Stimulated activated CD4-positive, alpha-beta T cell treated with anti-CD3 and anti-CD28 coated beads, Interleukin-4, amount 100 ng/mL, for 1 hour (primary cell): Measurements from ENCODE around the gene MAU2.

ENCODE experiments used
- DNase-seq: peaks from one replicate; pipeline ENCODE4 v3.0.0-alpha.2; 2020

The MAU2 gene

GRCh38 chr19:19320361-19321140 lies at the start of gene MAU2, which contains the start of gene SUGP1:
Gene MAU2 (plus strand): TSS chr19:19320829. CDS start chr19:19320860, 31 bp downstream.
Gene SUGP1 (minus strand): TSS chr19:19320509. CDS start chr19:19320496, 13 bp downstream.
- DNase-seq, result peak; percentile 88

GRCh38 chr19:19271828-19272599 lies 48.6 kb upstream of the MAU2 start:
- DNase-seq, result no peak

GRCh38 chr19:19274146-19274545 lies 46.5 kb upstream of the MAU2 start:
- DNase-seq, result no peak

GRCh38 chr19:19274716-19275565 lies 45.7 kb upstream of the MAU2 start:
- no peak for DNase-seq

- no peak for DNase-seq
These were observed 44.2 kb upstream of the MAU2 start for GRCh38 chr19:19276386-19276785.

- no peak for DNase-seq
These were observed 43.8 kb upstream of the MAU2 start for GRCh38 chr19:19276851-19277250.

GRCh38 chr19:19278315-19278714 lies 42.3 kb upstream of the MAU2 start:
- DNase-seq, result no peak

- DNase-seq, result no peak
These were observed 41.5 kb upstream of the MAU2 start for GRCh38 chr19:19279062-19279612.

GRCh38 chr19:19279853-19280252 lies 40.8 kb upstream of the MAU2 start:
- no peak for DNase-seq

- DNase-seq, result no peak
These were observed 40.1 kb upstream of the MAU2 start for GRCh38 chr19:19280561-19280960.

GRCh38 chr19:19285686-19286085 lies 34.9 kb upstream of the MAU2 start:
- DNase-seq, result no peak

- no peak for DNase-seq
These were observed 28.0 kb upstream of the MAU2 start for GRCh38 chr19:19292607-19293006.

GRCh38 chr19:19294914-19295313 lies 25.7 kb upstream of the MAU2 start:
- no peak for DNase-seq

- DNase-seq, result no peak
These were observed 23.5 kb upstream of the MAU2 start for GRCh38 chr19:19296953-19297689.

- DNase-seq, result no peak
These were observed 22.9 kb upstream of the MAU2 start for GRCh38 chr19:19297759-19298158.

GRCh38 chr19:19300613-19301012 lies 20.0 kb upstream of the MAU2 start:
- DNase-seq, result no peak

- no peak for DNase-seq
These were observed 17.2 kb upstream of the MAU2 start for GRCh38 chr19:19303411-19303810.

- DNase-seq, result no peak
These were observed 16.3 kb upstream of the MAU2 start for GRCh38 chr19:19304186-19304965.

GRCh38 chr19:19305066-19305465 lies 15.6 kb upstream of the MAU2 start:
- no peak for DNase-seq

GRCh38 chr19:19305696-19306095 lies 14.9 kb upstream of the MAU2 start:
- DNase-seq, result no peak

GRCh38 chr19:19306191-19306590 lies 14.4 kb upstream of the MAU2 start:
- DNase-seq, result no peak
